NOMO-1 (cell line): ENCODE measurements around the gene PKP2.

ENCODE experiments used
- DNase-seq, 2 experiments: peaks; one replicate each; lab custom pipeline; 2025; ENCODE audit not compliant: unreplicated experiment in 2 of 2; lab: John Stamatoyannopoulos, UW

The PKP2 gene

DNA sequence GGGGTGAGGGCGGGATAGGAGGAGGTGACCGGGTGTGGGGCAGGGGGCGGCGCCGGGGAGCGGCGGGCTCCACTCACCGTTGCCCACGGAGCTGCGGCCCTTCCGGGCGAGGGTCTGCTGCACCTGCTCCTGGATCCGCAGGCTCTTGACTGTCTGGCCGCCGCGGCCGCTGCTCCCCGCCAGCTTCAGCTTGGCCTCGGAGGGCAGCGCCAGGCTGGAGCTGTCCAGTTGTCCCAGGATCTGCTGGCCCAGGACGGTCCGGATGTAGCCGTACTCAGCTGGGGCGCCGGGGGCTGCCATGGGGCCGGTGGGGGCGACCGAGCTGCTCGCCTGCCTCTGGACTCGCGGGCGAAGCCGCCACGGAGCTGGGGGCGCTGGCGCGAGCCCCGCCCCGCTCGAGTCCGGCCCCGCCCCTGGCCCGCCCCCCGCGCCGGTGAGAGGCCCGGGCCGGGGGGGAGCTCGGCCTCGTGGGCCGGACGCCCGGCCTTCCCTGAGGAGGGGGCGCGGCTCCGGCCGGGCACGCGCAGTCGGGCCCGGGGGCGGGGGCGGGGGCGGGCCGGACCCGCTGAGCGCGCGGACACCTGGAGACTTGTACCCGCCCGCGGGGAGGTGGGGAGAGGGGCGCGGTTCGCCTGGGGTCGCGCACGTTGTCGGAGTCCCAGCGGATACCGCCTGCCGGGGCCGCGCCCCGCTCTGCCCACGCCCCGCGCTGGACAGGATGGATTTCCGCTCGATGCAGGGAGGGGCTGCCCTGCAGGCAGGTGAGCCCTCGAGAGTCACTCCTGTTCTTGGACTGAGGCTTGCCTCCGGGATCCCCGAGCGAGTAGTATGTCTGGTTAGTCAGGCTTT lies at the start of gene PKP2:
PKP2 (minus strand) TSS at position 346 of the 849 bp plus-strand sequence; CDS start at position 300, 46 bp downstream.
- DNase-seq = peak in 1 of 2 experiments; percentile 20

DNA sequence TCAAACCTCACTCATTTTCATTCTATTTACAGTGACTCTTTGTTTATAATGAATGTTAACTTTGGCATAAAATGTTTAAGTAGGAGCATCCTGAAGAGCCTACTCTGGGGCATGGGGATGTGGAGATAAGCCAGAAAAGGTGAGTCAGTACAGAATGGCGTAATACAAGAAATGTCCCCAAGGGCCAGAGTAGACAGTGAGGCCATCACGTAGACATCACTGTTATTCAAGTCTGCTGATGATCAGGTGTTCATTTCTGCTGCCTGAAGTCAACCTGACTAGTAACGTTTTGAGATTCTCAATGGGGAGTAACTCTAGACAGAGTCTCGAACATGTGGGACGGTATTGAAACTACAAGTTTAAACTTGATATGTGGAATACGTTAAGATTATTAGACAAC lies 47.6 kb upstream of the PKP2 start:
- DNase-seq = no peak

DNA sequence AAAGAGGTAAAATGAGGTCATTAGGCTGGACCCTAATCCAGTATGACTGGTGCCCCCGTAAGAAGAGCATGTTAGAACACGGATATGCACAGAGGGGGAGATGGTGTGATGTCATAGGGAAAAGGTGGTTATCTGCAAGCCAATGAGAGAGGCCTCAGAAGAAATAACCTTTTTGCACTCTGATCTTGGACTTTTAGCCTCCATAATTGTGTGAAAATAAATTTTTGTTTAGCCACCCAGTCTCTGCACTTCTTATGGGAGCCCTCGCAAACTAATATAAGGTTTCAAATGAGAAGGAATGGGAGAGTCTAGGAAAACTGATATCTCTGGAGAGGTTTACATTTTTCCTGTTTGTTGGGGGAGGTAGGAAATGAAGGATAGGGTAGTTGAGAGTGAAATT lies 43.2 kb upstream of the PKP2 start:
- no peak for DNase-seq

DNA sequence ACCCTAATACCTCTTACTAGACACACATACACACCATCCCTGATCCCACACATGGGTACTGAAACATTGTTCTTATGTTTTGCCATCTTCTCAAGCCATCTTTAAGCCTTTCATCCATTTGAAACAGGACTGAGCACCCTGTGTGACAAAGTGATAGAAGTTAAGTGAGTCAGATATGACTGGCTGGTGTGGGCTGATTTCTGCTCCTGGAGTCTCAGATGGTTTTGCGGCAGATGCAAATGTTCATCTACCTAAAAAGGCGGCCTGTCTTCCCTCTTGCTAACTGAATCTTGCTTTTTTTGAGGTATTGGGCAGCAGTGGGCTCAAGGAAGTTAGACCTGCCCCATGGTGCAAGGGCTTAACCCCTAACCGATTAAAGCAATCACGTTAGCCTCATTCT lies 30.4 kb upstream of the PKP2 start:
- no peak for DNase-seq

DNA sequence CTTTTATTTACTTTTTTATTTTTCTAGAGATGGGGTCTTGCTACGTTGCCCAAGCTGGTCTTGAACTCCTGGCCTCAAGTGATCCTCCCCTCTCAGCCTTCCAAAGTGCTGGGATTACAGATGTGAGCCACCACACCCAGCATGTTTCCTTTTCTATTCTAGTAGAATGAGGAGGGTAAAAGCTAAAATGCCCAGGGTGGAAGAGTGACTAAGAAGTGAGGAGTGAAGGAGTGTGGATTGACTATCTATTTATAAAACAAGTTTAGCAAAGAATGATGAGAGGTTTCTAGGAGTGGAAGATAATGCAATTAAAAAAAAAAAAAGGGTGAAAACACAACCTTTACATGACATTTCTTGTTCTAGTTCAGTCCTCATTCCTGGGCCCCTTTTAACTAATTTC lies 29.8 kb upstream of the PKP2 start:
- no peak for DNase-seq

DNA sequence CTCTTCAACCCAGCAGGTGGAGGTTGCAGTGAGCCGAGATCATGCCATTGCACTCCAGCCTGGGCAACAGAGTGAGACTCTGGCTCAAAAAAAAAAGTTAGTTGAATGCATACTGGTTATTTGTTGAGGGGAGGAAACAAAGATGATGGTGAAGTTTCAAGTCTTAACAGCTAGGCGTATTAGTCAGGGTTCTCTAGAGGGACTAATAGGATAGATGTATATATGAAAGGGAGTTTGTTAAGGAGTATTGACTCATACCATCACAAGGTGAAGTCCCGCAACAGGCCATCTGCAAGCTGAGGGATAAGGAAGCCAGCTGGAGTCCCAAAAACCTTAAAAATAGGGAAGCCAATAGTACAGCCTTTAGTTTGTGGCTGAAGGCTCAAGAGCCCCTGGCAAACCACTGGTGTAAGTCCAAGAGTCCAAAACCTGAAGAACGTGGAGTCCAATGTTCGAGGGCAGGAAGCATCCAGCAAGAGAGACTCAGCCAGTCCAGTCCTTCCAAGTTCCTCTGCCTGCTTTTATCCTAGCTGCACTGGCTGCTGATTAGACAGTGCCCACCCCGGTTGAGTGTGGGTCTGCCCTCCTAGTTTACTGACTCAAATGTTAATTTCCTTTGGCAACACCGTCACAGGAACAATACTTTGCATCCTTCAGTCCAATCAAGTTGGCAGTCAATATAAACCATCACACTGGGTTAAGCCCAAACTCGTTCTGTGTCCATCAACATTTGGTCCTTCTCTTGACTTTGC lies 26.1 kb upstream of the PKP2 start:
- no peak for DNase-seq

DNA sequence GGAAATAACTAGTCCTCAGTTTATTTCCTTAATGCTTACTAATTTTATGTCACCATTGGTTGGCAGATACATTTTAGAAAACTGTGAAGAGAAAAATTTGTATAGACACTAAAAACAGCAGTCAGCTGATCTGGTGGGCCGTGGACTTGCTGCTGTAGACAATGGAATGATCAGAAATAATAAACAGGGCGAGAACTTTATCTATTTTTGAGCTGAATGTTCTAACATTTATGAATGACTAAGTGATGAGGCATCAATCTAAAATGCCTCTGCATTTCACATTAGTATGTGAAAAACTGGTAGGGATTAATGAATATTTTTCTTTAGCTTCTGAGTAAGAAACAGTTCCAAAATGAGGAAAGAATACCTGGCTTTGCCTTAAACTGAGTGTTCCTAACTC lies 24.8 kb upstream of the PKP2 start:
- no peak for DNase-seq

DNA sequence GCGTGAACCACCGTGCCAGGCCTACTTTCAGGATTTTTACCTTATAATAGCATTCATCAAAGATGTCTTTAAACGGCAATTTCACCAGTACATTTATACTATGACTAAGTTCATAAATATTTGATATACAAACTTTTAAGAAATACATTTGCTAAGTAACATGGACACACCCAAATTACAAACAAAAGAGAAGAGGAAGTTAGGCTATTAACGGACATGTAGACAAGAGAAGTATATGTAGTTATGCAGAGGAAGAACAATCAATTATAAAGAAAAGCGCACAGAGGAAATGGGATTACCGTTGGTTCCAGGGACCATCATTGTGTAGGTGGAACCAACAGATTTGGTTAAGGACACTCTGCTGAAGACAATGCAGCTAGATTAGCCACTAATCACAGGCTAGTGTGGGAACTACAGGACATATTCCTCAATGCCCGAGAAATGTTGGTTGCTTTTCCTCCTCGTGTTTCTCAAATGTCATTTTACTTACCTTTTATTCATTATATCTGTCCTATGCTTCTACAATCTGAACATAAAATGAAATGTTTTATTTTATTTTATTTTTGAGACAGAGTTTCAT lies 24.0 kb upstream of the PKP2 start:
- DNase-seq = peak; percentile 19 to 40

DNA sequence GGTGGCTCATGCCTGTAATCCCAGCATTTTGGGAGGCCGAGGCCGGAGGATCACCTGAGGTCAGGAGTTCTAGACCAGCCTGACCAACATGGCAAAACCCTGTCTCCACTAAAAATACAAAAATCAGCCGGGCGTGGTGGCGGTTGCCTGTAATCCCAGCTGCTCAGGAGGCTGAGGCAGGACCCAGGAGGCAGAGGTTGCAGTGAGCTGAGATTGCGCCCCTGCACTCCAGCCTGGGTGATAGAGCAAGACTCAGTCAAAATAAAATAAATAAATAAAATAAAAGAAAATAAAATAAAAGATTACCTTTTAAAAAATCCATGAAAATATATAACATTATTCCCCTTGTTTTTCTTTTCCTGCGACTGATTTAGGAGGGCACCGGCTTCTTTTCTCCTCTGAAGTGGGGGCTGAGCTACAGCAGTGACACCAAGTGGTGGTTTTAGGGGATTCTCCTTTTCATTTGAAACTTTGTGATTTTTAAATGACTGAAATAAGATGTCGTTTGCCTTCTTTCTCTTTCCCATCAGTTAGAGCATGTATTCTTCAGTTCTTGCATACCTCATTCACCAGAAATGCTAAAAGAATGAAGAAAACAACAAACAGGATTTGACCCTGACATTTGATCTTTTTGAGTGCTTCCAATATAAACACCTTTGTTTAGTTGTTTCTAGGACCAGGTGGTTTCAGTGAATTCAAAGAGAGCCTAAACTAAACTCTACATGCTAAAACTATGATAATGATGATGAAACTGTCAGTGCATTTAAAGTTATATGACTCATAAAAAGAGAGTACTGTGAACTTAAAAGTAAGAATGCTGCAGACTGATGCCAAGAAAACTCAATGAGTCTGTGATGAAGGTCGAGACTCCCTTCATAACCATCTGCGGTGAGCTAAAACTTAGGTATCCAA lies 22.6 kb upstream of the PKP2 start:
- DNase-seq = no peak

DNA sequence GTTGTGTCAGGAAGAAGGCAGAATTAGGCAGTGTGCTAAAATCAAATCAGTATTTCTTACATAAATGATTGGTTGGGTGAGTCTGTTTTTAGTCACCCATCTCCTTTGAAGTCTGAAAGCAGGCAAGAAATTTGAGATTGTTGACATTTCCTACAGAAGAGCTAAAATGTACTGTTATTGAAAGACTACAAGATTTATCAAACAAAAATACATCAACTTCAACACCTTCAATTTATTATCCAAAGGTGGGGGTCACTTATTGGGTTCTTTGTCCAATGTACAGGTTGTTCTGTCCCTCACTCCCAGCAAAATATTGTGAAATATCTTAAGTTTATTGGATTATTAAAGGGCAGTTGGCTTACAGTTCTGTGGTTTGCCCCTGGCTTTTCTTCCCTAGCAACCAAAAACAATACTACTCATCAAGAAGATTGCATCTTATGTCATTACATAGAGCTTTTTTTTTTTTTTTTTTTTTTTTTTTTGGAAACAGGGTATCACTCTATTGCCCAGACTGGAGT lies 20.6 kb upstream of the PKP2 start:
- peak in 1 of 2 experiments; percentile 53 for DNase-seq

DNA sequence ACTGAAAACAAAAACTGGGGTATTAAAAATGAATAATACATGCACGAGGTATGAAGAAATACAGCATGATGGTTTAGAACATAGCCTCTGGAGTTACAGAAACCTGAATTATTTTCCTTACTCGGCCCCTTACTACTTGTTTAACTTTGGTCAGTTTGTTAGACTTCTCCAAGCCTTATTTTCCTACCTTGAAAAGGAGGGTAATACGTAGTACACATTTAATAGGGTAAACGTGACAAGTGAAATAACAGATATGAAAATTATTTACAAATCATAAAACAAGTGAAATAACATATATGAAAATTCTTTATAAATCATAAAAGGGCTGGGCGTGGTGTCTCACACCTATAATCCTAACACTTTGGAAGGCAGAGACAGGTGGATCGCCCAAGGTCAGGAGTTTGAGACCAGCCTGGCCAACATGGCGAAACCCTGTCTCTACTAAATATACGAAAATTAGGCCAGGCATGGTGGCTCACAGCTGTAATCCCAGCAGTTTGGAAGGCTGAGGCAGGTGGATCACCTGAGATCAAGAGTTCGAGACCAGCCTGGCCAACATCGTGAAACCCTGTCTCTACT lies 11.4 kb upstream of the PKP2 start:
- no peak for DNase-seq

DNA sequence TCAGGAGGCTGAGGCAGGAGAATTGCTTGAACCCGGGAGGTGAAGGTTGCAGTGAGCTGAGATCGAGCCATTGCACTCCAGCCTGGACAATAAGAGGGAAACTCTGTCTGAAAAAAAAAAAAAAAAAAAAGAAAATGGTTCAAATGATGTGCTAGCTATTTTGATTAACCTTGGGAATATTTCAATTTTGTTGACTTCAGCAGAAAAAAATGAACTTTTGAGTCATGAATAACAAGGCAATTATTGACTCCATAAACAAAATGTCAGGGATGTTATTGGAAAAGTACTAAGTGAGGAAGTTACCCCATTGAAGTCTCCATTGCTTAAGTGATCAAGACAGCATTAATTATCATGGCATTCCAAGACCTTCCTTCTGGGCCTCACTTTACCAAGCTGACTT lies 10.6 kb upstream of the PKP2 start:
- no peak for DNase-seq

DNA sequence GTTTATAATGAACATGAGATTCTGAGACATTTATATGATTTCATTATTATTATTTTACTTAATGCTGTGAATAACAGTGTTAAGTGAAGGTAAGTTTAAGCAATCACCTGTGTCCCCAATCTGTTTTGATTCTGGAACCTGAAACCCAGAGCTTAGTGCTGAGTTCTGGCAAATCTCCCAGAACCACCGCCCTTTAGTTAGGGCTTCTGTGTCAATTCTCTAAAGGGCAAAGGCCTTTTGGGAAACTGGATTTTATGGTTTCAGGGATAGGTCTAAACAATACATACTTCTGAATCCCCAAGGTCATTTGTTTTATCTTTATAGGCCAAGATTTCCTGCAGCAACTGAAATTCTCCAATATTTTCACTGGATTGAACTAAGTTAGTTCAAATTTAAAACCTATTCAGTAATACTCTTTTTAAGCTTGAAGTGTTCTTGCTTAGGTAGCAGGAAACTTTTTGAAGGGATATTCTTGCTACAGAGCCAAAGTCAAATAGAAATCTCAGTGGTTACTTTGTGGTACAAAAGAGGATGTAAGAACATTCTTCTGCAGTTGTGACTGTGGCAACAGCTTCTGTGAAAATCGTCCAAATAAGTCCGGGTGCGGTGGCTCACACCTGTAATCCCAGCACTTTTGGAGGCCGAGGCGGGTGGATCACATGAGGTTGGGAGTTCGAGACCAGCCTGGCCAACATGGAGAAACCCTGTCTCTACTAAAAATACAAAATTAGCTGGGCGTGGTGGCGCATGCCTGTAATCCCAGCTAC lies 10.0 kb upstream of the PKP2 start:
- peak; percentile 33 to 55 for DNase-seq

DNA sequence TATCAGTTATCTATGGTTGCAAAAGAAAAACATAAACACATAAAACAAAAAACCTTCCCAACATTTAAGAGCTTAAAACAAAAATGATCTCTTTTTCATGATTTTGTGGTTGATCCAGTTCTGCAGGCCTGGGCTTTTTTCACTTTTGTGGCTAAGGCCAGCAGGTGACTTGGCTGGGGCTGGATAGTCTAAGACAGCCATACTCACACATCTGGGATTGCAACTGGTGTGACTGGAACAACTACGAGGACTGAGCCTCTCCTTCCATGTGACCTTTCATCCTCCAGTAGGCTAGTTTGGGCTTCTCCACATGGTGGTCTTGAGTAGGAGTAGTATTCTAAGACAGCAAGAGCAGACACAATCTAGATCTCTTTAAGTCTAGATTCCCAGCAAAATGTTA lies 7.2 kb upstream of the PKP2 start:
- DNase-seq = no peak

DNA sequence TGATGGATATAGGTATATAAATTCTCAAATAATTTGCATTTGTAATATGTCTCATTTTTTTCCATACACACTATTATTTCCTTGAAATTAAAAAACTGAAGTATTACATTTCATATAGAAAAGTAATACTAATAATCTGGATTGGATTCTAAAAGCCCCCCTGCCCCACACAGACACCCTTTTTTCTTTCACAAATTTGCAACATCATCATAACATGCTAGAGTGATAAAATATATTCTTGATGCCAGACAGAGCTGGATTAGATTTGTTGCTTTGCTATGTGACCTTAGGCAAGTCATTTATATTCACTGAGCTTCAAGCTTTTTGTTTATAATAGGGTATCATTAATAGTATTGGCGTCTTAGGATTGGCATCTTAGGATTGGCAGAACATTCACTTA lies 6.7 kb upstream of the PKP2 start:
- DNase-seq = no peak

DNA sequence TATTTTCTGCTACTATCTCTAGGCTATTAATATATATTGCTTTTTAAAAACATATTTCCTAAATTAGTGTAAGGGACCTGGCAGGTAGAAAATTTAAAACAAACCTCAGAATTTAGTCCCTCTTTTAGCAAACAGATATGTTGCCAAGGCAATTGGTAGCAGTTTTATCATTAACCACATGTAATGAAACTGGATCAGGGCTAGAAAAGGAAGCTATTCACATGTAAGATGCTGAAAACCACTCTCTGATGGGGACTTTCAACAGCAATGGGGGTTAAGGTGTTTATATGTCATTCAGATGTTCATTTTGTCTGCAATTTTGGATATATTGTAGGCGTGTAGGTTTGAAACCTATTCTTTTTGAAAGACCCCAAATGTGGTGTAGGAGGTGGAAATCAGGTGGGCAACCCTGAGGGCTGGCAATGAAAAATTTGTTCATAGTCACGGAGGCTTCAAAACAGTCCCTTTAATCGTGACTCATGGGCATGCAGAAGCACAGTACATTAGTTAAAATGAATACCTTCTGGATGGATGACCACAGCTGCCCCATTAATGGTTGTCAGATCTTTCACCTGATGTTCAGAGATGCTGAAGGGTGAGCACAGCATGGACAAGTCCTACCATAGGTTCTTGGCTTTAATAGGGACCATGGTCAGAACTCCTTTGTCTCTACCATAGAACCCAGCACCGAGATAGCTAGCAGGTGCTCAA lies 5.9 kb upstream of the PKP2 start:
- no peak for DNase-seq

DNA sequence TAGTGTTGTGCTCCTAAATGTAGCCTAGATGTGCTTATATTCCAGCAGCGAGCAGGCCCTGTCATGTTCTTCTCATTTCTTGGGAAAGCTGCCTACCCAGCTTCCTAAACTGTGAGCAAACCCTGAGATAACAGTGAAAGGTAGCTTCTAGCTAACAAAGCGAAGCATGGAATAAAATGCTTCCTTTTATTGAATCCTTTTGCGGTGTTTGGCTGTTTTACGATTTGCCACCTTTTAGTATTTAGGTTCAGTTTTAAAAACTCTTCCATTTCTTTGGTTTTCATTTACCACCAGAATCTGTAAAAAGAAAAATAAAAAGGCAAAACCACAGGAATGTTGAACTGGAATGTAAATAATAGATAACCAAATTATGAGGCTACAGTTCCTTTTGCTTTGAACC lies 5.0 kb upstream of the PKP2 start:
- no peak for DNase-seq

DNA sequence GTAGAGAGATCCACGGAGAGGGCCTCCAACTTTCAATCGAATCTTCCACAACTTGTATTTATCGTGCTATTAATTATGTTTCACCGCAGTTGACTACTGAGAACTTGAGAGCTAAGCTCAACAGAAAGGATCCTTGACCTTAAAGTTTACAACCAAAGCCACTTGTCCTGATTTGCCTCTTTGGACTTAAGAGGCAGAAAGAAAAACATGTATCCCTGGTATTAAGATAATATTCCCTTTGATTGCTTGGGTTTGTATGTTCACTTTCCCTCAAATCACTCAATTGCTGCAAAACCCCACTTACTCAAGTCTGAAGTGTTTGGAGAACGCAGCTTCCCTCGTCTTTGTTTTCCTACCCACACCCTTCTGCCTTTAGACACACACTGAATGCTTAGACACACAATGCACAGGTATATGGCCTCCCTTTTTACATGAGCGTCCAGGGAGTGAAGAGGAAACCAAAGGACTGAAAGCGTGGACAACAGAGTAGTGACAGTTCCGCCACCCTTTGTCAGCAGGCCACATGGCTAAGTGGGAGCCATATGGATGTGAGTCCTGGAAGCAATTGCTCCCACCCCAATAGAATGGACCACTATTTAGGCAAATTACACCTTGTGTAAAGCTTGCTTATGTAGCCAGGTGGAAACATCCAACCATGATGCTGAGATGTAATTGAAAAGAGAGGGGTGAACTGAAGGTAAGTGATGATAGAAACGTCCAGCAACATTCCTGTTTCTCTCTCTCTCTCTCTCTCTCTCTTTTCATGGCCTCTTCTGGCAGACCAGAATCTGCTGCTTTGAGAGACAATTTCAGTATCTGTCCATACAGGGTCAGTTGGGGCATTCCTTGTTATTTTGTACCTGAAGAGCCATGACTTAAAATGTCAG lies 1.4 kb upstream of the PKP2 start:
- DNase-seq = no peak
